Neutrophil (primary cell): ENCODE data around the gene RPS14.

Source experiments
- H3K27ac ChIP-seq: fragments of 200-600 bp; sonication (generic); 2 replicates; pipeline ENCODE4 v1.5.1; 2016; ENCODE audit warnings: mild to moderate bottlenecking, moderate library complexity
- H3K27me3 ChIP-seq: fragments of 200-600 bp; sonication (generic); 2 replicates; pipeline ENCODE4 v1.6.0; 2016; ENCODE audit warnings: mild to moderate bottlenecking
- H3K36me3 ChIP-seq: fragments of 200-600 bp; sonication (generic); 2 replicates; pipeline ENCODE4 v1.5.1; 2017
- H3K4me1 ChIP-seq, 2 experiments: fragments of 200-600 bp in 1 of 2; sonication (generic) in 1 of 2; 1 replicate in 1 of 2; 2 replicates in 1 of 2; pipeline versions ENCODE4 v1.5.1 to v1.6.1; 2013 to 2016; ENCODE audit warnings: low read depth in 1 of 2, low read length in 1 of 2, mild to moderate bottlenecking in 1 of 2, moderate library complexity in 1 of 2; ENCODE audit not compliant: control insufficient read depth in 1 of 2, insufficient read depth in 1 of 2
- H3K4me3 ChIP-seq, 2 experiments: fragments of 200-600 bp in 1 of 2; sonication (generic) in 1 of 2; 1 replicate in 1 of 2; 2 replicates in 1 of 2; pipeline ENCODE4 v1.5.1; 2013 to 2016; ENCODE audit warnings: low read depth in 1 of 2, low read length in 1 of 2, mild to moderate bottlenecking in 1 of 2, moderate library complexity in 1 of 2
- H3K9me3 ChIP-seq: fragments of 200-600 bp; sonication (generic); 2 replicates; pipeline ENCODE4 v1.5.1; 2016
- TF ChIP-seq, protein P1 (sequence below): fragments of 200-600 bp; sonication (generic); IDR thresholded peaks from 2 replicates; pipeline ENCODE4 v1.5.1; 2016; ENCODE audit warnings: antibody characterized with exemption

RPS14 gene

DNA sequence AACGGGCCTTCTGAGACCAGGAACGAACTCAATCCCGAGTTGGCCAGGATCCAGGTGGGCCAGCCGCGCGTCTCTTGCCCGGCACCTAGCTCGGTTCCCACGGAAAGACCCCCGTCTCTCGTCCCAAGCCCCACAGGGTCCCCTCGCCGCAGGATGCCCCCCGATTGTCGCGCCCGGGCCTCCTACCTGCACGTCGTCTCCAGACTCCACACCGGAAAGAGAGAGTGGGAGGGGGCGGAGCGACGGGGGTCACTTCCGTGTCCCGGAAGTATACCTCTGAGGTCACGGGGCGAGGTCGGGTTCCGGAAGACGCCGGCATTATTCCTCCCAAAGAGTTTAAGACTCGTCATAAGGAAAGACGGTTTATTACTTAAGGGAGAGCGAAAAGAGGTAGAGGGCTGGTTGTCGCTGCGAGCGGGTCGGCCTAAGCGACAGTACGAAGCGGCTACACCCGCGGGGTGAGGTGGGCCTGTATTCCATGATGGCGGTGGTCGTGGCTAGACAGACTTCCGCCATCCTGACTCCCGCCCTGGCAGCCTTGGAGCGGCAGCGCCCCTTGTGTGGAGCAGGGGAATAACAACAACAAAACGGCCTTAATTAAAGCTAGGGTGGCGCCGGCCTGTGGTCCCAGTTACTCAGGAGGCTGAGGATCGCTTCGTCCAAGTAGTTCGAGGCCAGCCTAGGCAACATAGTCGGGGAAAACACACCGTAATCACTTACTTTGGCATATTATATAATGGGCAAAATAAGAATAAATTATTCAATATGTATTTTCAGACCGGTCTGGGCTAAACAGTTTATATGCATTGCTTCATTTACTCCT lies at the start of gene RPS14:
Gene RPS14 (minus strand): TSS at position 223 of the 823 bp plus-strand sequence. CDS start 2,006 bp downstream, outside the sequence.
- Histone ChIP-seq H3K9me3 (no peaks in the 10 kb centered on the region), H3K4me1 (peaks cover 56 to 63% of the 10 kb centered on the region in 2 experiments), H3K27me3 (no peaks in the 10 kb centered on the region), H3K27ac (peak within 1 kb of the TSS; percentile 99), H3K4me3 (peak within 1 kb of the TSS; percentile 82 to 97), H3K36me3 (peaks cover 27% of the 10 kb centered on the region)
- TF ChIP-seq, protein P1, sequence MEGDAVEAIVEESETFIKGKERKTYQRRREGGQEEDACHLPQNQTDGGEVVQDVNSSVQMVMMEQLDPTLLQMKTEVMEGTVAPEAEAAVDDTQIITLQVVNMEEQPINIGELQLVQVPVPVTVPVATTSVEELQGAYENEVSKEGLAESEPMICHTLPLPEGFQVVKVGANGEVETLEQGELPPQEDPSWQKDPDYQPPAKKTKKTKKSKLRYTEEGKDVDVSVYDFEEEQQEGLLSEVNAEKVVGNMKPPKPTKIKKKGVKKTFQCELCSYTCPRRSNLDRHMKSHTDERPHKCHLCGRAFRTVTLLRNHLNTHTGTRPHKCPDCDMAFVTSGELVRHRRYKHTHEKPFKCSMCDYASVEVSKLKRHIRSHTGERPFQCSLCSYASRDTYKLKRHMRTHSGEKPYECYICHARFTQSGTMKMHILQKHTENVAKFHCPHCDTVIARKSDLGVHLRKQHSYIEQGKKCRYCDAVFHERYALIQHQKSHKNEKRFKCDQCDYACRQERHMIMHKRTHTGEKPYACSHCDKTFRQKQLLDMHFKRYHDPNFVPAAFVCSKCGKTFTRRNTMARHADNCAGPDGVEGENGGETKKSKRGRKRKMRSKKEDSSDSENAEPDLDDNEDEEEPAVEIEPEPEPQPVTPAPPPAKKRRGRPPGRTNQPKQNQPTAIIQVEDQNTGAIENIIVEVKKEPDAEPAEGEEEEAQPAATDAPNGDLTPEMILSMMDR: peak; percentile 95

DNA sequence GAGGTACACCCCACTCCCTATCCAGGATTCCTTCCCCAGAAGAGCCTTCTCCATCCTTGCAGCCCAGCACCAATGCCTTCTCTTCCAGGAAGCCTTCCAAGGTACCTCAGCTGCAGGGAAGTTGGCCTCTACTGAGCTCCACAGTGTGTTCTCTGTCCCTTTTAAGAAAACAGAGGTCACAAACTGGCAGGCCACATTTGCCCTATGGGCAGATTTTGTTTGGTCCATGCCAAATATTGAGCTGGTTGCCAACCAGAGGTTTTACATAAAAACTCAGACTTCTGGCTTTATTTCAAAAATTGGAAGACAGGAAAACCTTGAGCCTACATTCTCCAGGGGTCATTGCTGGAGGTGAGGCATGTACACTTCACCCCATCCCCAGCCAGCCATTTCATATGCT lies 49.4 kb upstream of the RPS14 start:
- TF ChIP-seq, protein P1: no peak
- H3K4me1 ChIP-seq: peaks cover 24 to 38% of the 10 kb centered on the region in 2 experiments
- no peak overlapping the region for H3K4me3 ChIP-seq
- no peaks in the 10 kb centered on the region for H3K9me3 ChIP-seq
- no peaks in the 10 kb centered on the region for H3K27me3 ChIP-seq
- H3K36me3 ChIP-seq: peaks cover 69% of the 10 kb centered on the region
- H3K27ac ChIP-seq: peak overlapping the region; percentile 37

GRCh38 chr5:150498501-150498900 lies 49.0 kb upstream of the RPS14 start:
- TF ChIP-seq, protein P1: no peak
- peaks cover 65% of the 10 kb centered on the region for H3K36me3 ChIP-seq
- H3K4me3 ChIP-seq: no peak overlapping the region
- no peaks in the 10 kb centered on the region for H3K27me3 ChIP-seq
- peak overlapping the region; percentile 37 for H3K27ac ChIP-seq
- H3K4me1 ChIP-seq: peaks cover 24 to 38% of the 10 kb centered on the region in 2 experiments
- no peaks in the 10 kb centered on the region for H3K9me3 ChIP-seq

DNA sequence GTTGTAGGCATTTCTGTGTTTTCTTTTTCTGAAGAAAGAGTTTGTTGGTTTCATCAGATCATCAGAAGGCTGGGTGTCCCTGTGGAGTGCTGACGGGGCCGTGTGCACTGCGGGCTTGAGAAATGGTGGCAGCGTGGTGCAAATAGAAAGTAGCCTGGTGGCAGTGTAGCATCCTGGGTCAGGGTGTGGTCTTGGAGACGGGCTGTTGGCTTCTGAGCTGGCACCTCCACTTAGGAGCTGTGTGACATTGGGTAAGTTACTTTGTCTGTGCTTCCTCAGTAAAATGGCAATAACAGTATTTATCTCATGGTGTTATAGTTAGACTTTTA lies 48.4 kb upstream of the RPS14 start:
- Histone ChIP-seq H3K27ac (peak overlapping the region; percentile 37), H3K36me3 (peaks cover 65% of the 10 kb centered on the region), H3K27me3 (no peaks in the 10 kb centered on the region), H3K4me1 (peaks cover 24 to 38% of the 10 kb centered on the region in 2 experiments), H3K9me3 (no peaks in the 10 kb centered on the region), H3K4me3 (no peak overlapping the region)
- TF ChIP-seq, protein P1: no peak

DNA sequence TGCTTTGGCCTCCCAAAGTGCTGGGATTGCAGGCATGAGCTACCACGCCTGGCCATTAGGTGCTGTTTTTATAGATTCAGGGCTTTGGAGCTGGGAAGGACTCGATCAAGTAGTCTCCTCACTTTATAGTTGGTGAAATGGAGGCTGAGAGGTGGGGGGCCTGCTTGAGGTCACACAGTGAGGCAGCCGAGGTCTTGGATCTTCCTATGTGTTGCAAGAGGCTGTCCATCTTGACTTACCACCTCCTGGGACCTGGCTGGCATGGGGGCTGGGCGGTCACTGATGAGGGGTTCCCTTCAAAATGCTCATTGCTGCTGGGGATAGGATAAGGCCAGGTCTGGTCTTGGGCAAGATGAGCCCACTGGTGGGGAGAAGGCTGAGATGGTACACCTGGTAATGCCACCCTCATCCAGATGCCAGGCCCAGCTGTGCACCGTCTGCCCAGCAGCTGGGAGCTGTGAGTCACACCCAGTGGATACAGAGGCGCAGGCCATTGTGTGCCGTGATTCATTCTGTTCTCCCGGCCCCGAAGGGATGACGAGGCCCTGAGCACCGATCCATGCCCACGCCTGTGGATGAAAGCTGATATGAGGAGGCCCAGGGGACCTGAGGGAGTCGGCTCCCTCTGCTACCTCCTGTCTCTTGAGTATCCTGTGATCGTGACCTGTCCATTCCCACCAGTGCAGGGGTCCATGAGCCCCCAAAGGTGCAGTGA lies 47.9 kb upstream of the RPS14 start:
- Histone ChIP-seq H3K4me3 (no peak overlapping the region), H3K4me1 (peaks cover 29 to 43% of the 10 kb centered on the region in 2 experiments), H3K27ac (peak overlapping the region; percentile 49), H3K9me3 (no peaks in the 10 kb centered on the region), H3K27me3 (no peaks in the 10 kb centered on the region), H3K36me3 (peaks cover 70% of the 10 kb centered on the region)
- TF ChIP-seq, protein P1: no peak
